Fibroblast of skin of left quadriceps (primary cell): ENCODE measurements around the gene PCSK6.

Experiments
- DNase-seq, 2 experiments: peaks; one replicate each; pipeline ENCODE4 v3.0.0-alpha.2; 2013; ENCODE audit warnings: low read depth in 2 of 2

The PCSK6 gene

DNA sequence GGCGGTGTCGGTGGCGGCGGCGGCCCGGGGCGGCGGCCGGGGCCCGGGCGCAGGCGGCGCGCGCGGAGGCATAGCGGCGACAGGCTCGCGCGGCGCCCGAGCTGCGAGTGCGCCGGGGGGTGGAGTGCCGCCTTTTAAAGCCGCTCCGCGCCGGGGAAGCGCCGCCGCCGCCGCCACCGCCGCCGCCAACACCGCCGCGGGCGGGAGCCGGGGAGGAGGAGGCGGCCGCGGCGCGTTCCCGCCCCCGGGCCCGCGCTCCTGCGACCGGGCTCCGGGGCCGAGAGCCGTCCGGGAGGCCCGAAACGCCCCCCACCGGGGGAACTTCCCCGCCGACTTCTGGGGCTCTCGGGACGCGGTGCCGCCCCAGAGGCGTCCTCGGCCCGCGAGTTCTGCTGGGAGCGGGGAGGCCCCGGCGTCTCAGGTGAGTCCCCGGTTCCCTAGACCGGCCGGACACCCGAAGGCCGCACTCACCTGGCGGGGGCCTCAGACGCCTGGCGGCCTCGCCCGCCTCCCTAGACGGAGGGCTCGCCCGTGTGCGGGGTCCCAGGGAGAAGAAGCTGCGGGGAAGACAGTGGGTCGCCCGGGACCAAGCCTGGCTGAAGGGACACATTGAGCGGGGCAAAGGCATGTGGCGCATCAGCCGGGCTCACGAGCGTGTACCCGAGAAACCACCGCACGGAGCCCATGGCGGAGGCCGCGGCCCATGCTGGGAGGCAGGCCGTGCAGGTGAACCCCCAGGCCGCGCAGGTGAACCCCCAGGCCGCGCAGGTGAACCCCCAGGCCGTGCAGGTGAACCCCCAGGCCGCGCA lies at the start of gene PCSK6:
Gene PCSK6, minus strand, starts transcription at position 109 of the 809 bp plus-strand sequence. Its CDS starts 37 bp downstream, at position 72.
- DNase-seq = no peak

GRCh38 chr15:101538996-101539395 lies 49.5 kb upstream of the PCSK6 start:
- no peak for DNase-seq

GRCh38 chr15:101538177-101538576 lies 48.7 kb upstream of the PCSK6 start:
- no peak for DNase-seq

DNA sequence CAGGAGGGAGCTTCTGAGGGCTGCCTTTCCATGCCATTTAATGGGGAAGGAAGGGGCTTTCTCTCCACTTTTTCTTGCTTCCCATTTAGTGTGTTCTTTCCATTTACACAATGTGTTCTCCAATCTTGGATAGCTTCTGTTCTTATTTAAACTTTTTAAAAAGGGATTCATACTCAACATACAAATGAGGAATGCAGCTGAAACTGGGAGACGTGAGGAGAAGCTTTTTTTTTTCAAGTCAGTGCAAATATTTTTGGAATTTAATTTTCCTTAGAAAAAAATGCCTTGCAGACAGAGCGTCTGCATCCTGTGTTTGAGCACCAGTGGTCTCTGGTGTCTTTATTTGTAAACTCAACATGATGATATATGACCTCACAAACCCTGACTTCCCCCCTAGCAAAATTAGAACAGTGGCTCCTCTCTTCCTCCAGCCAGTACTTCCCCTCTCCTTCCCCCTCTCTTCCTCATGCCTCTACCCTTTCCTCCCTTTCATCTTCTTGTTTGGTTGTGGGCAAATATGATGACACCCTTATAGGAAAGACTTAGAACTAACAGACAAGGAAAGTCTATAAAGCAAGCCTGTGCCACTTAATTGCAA lies 48.1 kb upstream of the PCSK6 start:
- DNase-seq = no peak

DNA sequence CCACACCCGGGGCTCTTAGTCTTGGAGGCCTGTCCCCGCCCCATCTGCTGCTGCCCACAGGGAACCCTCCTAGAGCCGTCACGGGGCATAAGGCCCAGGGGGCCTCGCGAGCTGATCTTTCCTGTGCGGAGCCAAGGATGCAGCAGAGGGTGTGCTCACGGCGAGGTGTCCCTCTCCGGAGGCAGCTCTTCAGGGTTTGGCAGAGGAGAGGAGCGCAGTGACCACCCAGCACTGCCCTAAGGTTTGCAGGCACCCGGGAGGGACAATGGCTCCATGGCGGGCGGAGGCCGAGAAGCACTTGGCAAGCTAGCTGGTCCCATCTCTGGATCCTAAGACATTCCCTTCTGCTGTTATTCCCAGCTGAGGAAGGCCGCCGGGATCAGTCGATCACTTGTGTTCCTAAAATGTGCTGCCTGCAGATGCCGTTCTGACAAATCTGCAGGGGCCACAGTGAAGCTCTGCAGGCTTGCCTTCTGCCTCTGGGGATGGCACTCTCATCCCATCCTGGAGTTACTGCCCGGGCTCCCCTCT lies 47.4 kb upstream of the PCSK6 start:
- DNase-seq = no peak

DNA sequence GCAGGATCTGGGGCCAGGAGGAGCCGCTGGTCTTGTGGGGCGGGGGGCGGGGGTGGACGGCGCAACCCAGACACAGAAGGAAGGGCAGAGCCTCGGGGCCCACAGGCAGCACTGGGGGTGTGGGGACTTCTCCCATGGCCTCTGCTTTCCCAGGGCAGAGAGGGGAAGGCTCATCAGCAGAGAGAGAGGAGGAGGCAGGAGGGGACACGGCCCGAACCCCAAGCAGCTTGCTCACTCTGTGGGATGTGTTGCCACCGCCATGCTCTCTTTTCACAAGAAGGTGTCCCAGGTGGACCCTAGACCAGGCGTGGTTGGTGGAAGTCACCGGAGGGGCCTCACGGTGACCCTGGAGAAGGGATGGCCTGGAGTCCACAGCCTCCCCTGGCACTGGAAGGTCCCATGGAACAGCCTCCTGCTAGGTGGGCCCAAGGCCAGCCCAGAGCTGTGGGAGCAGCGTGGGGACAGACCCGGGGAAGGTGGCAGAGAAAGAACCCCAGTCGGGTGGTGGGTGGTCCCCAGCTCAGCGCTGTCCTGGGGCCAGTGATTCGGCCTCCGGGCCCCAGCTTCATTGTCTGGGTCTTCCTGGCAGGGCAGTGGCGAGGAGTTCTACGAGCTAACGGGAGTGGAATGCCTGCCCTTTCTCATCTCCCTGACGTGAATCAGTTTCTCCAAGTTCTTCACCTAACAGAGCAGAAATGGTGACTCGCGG lies 46.8 kb upstream of the PCSK6 start:
- DNase-seq = no peak

GRCh38 chr15:101535170-101535902 lies 45.8 kb upstream of the PCSK6 start:
- no peak for DNase-seq

DNA sequence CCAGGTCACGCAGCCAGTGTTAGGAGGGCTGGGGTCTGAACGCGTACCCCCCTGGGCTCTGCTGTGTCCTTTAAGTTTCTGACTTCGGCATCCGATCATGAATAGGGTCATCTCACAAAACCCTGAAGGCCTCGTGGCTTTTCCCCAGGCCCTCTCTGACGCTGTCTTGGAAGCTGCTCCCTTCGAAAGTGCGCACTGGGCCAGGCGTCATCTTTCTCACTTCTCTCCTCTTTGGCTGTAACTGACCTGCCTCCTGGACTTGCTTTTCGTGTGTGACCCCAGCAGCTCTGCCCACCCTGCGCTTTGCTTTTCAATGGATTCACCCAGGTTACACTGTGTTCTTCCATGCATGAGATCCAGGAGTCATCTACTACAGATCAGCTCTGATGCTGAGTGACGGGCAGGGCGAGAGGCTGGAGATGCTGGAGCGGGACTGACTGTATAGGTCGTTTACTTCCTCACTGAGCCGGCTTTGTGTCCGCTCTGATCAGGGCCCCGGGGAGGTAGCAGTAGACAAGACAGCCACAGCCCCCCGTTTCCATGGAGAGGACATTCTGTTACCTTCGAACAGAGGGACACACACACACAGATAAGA lies 45.0 kb upstream of the PCSK6 start:
- no peak for DNase-seq

GRCh38 chr15:101533371-101534140 lies 44.0 kb upstream of the PCSK6 start:
- DNase-seq = no peak

DNA sequence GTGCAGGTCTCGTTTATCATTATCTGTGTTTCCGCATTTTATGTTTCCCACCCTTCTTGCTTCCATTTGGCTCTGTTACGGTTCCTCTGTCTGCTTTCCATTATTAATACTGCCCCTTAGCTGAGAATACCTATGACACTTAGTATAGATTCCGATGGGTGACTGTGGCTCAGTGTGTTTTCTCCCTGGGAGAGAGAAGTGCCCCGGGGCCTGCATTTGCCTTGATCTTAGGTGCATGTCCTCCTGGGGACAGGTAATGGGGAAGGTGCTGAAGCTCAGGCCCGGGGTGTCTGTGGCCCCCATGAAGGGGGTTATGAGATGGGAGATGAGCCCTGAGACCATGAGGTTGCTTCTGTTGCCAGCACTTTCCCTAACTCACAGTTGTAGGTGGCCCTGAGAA lies 43.4 kb upstream of the PCSK6 start:
- DNase-seq = no peak

DNA sequence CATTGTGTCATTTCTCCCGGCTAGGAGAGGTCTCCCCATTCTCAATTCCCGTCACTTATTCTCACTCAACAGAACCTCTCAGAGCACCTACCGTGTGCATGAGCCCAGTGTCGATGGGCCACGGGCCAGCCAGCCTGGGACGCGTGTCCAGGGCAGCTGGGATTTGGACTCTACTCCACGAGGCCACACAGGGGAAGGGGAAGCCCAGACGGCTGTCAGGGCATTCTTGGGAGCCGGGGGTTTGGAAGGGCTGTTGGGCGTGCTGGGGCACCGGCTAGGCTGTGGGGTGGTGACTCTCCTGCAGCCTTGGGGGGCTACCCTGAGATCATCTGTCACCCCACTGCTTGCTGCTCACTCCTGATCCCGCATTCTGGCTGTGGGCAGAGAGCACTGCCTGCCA lies 41.7 kb upstream of the PCSK6 start:
- DNase-seq = no peak

DNA sequence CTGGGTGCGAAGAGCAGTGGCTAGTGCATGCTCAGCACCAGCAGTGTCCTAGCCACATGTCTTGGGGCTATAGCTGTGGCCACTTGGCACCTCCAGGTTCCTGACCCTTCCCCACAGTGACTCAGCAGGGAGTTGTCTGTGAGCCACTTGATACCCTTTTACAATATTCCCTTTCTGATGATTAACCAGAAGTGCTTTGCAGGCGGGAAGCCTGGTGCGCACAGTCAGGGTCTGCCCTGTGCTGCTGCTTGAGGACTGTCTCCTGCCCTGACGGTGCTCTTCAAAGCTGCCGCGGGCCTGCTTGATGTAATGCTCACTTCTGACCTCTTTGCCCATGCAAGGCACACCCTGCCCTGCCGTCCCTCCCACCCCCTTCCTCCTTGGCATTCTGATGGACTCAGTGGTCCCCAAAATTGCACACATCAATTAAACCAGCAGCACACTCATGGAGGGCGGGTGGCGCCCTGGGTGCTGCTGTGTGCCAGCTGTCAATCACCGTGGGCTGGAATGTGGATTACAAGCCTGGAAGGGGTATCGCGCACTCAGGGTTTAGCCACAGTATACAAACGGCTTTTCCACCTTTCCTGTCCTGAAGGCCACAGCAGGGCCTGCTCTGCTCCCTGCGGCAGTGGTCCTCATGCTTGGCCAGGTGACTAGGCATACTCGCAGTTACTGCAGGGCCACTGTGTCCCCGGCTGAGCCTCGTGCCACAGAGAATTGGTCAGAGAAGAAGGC lies 40.9 kb upstream of the PCSK6 start:
- no peak for DNase-seq

DNA sequence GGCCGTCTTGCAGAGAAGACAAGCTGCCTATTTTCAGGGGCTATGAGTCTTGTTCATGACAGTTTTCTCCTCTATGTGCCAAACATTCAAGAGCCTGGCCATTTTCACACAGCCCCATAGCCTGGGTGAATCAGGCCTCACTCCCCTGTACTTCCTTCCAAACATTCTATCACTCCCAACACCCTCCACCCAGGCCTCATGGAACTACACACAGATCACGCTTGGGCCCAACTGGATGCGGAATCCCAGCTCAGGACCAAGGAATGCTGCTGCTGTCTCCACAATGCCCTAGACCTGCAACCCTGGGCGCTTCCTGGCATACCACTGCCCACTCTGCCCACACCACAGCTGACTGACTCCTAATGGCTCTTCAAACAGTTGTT lies 39.4 kb upstream of the PCSK6 start:
- no peak for DNase-seq

DNA sequence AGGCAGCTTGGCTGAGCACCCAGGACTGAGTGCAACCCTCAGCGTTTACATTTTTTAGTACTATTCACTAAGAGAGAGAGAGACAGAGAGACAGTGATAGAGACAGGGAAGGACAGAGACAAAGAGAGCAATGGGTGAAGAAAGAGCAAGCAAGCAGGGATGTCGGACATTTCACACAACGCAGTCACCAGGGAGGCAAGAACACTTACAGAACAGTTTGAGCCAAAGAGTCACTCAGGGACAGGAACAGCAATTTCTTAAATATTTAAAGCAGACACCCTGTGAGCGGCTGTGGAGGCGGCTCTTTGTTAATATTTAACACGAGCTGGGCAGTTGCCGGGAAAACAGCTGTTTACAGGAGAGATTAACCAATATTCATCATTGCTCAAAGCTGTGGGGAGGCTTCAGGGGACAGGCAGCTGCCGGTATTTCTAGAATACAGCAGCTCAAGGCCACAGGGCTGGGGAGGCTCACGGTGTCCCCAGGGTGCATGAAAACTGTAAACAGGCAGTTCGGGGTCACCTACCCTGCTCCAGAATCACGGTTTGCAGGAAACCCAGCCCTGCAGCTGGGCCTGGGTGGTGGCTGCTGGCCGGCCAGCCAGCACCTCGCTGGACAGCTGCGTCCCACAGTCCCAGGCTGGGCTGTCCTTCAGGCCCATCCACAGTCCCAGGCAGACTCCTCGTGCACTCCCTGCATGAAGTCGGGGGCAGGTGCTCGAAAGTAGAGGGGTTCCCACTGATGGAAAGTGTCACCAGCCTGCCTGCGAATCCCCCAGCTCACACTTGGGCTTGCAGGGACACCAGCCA lies 38.8 kb upstream of the PCSK6 start:
- no peak for DNase-seq

GRCh38 chr15:101526890-101527289 lies 37.4 kb upstream of the PCSK6 start:
- no peak for DNase-seq

DNA sequence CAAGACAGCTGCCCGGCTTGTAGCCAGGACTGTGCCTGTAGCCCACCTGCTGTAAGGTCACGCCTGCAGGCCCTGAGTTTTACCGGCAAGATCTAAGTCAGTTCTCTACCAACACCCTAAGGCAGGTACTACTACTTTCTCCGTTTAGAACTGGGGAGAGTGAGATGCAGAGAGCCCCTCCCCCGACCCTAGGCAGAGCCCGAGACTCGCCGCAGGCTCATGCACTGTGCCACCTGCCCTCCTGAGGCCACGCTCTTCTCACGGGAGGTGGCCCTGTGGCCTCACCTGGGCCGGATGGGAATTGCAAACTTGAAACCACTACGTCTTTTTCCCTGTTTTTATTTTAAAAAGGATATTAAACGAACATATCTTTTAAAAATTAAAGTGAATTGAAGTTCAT lies 36.9 kb upstream of the PCSK6 start:
- DNase-seq = no peak

GRCh38 chr15:101526021-101526420 lies 36.5 kb upstream of the PCSK6 start:
- DNase-seq = no peak

DNA sequence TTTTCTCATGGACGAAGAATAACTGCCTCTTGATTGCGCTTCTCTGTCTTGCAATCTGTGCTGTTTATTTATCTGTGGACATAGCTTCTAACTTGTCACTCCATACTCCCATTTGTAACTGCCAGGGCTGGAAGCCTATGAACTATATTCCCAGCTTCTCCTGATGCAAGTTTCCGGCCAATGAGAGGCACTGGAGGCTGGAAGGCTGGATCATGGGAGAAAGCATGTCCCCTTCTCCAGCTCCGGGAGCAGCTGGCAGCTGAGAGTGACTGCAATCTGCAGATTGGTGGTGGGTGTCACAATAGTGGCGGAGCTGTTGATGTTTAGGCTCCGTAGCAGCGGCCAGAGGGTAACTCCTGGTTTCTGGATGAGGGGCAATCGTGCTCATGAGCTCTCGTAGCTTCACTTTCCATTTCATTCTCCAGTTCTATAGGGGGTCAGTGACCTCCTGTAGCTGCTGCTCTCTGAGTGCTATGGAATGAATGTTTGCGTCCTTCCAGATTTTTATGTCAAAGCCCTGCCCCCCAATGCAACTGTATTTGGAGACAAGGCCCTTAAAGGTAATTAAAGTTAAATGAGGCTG lies 35.7 kb upstream of the PCSK6 start:
- DNase-seq = no peak

DNA sequence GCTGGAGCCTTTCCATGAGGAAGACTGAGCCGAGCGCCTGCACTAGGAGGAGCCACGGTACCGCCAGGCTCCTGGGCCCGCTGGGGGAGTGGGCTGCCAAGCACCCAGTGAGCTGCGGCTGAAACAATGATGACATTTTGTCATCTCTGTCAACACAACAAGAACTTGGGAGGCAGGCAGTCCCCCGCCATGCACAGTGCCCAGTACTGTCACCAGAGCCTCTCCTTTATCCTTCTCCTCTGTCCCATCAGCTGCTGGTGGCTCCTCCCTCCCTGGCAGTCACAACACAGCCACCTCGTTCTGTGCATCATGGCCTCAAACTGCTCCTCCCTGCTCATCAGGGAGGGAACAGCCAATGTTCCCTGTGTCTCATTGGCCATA lies 34.0 kb upstream of the PCSK6 start:
- no peak for DNase-seq
